ENCODE data around the gene CMBL. TPM values are rescaled to one million over a fixed set of nuclear protein-coding genes. Genes with fewer than 3 reads are reported as not detected.
"Not testable (repeated sequence)": the region's sequence is repeated elsewhere in the genome, so short reads cannot be mapped to it uniquely, and the experiment has no call there.

CMBL gene
- total and polyA plus RNA-seq, 2 donors from 2014 or later: 36.6 to 243 TPM

GRCh38 chr5:10286162-10286861 lies 21.4 kb downstream of the CMBL start:
- H3K9ac ChIP-seq (ENCODE audit: low read length in 3 of 3): no peak overlapping the region
- intact Hi-C loops (cut with DNase I): loop anchor here (10.0 kb wide), 2 partner anchors 138 to 338 kb away; no protein-coding TSS in a partner anchor
- no peak for TF ChIP-seq CTCF (IDR thresholded peaks at IDR 0.05; ENCODE audit: borderline replicate concordance, extremely low read depth, insufficient read depth)

DNA sequence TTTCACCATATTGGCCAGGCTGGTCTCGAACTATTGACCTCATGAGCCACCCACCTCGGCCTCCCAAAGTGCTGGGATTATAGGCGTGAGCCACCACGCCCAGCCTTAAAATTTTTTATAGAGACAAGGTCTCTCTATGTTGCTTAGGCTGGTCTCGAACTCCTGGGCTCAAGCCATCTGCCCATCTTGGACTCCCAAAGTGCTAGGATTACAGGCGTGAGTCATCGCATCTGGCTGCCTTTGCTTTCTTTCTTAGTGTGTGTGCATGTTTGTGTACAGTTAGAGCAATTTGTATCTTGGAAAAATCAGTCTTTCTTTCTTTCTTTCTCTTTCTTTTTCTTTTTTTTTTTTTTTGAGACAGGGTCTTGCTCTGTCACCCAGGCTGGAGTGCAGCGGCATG lies 22.3 kb downstream of the CMBL start:
- H3K4me3 ChIP-seq (ENCODE audit: low read length in 3 of 3); H3K9me3 ChIP-seq (ENCODE audit: control insufficient read depth in 2 of 3, insufficient read depth in 1 of 3, low read length in 3 of 3); H3K27me3 ChIP-seq (ENCODE audit: control insufficient read depth, insufficient read depth, low read length); H3K27ac ChIP-seq (ENCODE audit: low read depth in 2 of 2, low read length in 2 of 2); H3K9ac ChIP-seq (ENCODE audit: low read length in 3 of 3); DNase-seq; FAIRE-seq: not testable (repeated sequence)
- intact Hi-C loops (cut with DNase I): loop anchor here (10.0 kb wide), 2 partner anchors 139 to 339 kb away; no protein-coding TSS in a partner anchor
- peaks cover 0 to 14% (median 11%) of the 10 kb centered on the region in 3 donors for H3K36me3 ChIP-seq (ENCODE audit: control insufficient read depth in 2 of 3, insufficient read depth in 3 of 3, low read length in 3 of 3)
- peaks cover 0 to 22% (median 17%) of the 10 kb centered on the region in 3 donors for H3K4me1 ChIP-seq (ENCODE audit: control insufficient read depth in 2 of 3, insufficient read depth in 2 of 3, low read depth in 1 of 3, low read length in 3 of 3)

More at GRCh38 chr5:10286162-10286861, 21.4 kb downstream of the CMBL start:
- H3K27me3 ChIP-seq (ENCODE audit: control insufficient read depth, insufficient read depth, low read length): no peaks in the 10 kb centered on the region
- peak overlapping the region in 1 of 2 donors; percentile 1 for H3K27ac ChIP-seq (ENCODE audit: low read depth in 2 of 2, low read length in 2 of 2)
- peaks cover 0 to 14% (median 11%) of the 10 kb centered on the region in 3 donors for H3K36me3 ChIP-seq (ENCODE audit: control insufficient read depth in 2 of 3, insufficient read depth in 3 of 3, low read length in 3 of 3)
- H3K4me1 ChIP-seq (ENCODE audit: control insufficient read depth in 2 of 3, insufficient read depth in 2 of 3, low read depth in 1 of 3, low read length in 3 of 3): peaks cover 0 to 29% (median 18%) of the 10 kb centered on the region in 3 donors
- DNase-seq (no peak), FAIRE-seq (no peak)
- H3K4me3 ChIP-seq (ENCODE audit: low read length in 3 of 3): no peak overlapping the region
- H3K9me3 ChIP-seq (ENCODE audit: control insufficient read depth in 2 of 3, insufficient read depth in 1 of 3, low read length in 3 of 3): no peaks in the 10 kb centered on the region

GRCh38 chr5:10283927-10284635 lies 23.6 kb downstream of the CMBL start:
- no peak overlapping the region for H3K4me3 ChIP-seq (ENCODE audit: low read length in 3 of 3)
- H3K9ac ChIP-seq (ENCODE audit: low read length in 3 of 3): peak overlapping the region in 1 of 3 donors; percentile 32
- TF ChIP-seq CTCF (IDR thresholded peaks at IDR 0.05; ENCODE audit: borderline replicate concordance, extremely low read depth, insufficient read depth): peak; percentile 88
- FAIRE-seq (no peak), DNase-seq (peak; percentile 87 to 92 (median 91))
- H3K4me1 ChIP-seq (ENCODE audit: control insufficient read depth in 2 of 3, insufficient read depth in 2 of 3, low read depth in 1 of 3, low read length in 3 of 3): peaks cover 0 to 10% (median 10%) of the 10 kb centered on the region in 3 donors
- no peak overlapping the region for H3K27ac ChIP-seq (ENCODE audit: low read depth in 2 of 2, low read length in 2 of 2)
- peaks cover 0 to 12% (median 11%) of the 10 kb centered on the region in 3 donors for H3K36me3 ChIP-seq (ENCODE audit: control insufficient read depth in 2 of 3, insufficient read depth in 3 of 3, low read length in 3 of 3)
- intact Hi-C loops (cut with DNase I): loop anchor here (10.0 kb wide), 2 partner anchors 141 to 341 kb away; no protein-coding TSS in a partner anchor
- no peaks in the 10 kb centered on the region for H3K27me3 ChIP-seq (ENCODE audit: control insufficient read depth, insufficient read depth, low read length)
- H3K9me3 ChIP-seq (ENCODE audit: control insufficient read depth in 2 of 3, insufficient read depth in 1 of 3, low read length in 3 of 3): no peaks in the 10 kb centered on the region
